Endometrial microvascular endothelial cells (primary cell): Measurements from ENCODE around the gene WNT2. TPM values are rescaled to one million over a fixed set of nuclear protein-coding genes. Genes with fewer than 3 reads are reported as not detected.

Experiments
- in situ Hi-C: cut with HindIII; loops from 2 replicates; pipeline ENCODE4 v1.10.0; 2017; ENCODE audit warnings: low sequenced_read_pairs, low pct_unique_long_range_greater_than_20kb; ENCODE audit errors: inconsistent ontology term
- total RNA-seq: library from RNA; depleted of rRNA; stranded (reverse); fragments of >200 nt; gene quantifications from one replicate; pipeline ENCODE4 v1.2.3, GENCODE V29; 2015; ENCODE audit errors: inconsistent ontology term

The WNT2 gene
- total RNA-seq, 1 donor from 2014 or later = not detected

DNA sequence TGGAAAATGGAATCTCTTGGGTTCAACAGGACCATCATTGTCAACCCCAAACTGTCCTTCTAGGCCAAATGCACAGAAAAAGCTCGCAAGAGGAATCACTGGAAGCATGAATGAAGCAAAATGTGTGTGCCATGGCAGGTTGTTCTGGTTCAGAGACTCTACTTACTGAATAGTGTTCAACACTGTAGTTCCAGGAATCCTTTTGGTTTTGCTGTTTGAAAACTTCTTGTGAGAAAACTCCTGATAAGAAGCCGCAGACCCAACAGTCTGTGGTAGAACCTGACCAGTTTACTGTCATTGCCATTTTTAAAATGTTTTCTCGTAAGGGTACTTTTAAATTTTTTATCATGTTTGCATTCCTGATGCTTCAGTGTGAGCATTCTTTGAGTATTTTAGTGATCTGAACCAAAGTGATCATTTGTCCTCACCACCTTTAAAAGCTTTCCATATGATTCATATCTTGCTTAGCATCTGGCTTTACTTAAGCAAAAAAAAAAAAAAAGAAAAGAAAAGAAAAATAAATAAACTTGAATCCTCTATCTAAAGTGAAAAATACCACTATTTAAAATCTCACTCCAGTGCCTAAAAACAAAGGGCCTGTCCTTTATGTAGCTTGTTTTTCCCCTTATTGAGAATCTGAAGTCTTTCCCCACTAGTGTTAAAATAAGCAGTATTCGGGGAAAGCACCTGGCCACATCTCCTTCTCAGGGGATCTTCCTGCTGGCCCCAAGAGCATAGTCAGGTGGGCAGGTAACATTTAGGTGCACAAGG is 92.4 kb downstream of the WNT2 start:
- in situ Hi-C loops = no loop called here

DNA sequence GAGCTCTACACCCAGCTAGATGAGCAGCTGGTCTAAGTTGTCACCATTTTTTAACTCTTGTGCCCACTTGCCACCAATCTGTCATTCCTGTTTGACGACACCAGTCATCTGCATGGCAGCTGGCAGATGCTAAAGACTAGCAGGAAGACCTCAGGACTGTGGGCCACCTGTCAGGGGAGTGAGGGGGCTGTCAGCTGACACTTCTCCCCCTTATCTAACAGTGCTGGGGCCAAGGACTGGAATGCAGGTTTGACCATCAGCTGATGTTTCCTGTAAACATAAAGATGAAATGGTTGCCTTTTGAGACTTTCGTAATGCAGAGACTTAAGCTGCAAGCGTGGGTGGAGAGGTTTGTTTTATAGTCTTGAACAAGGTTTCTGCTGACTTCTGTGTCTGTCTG is 93.5 kb downstream of the WNT2 start:
- in situ Hi-C loops = no loop called here

- in situ Hi-C loops = no loop called here
These were observed 95.8 kb downstream of the WNT2 start for GRCh38 chr7:117227091-117227490.

DNA sequence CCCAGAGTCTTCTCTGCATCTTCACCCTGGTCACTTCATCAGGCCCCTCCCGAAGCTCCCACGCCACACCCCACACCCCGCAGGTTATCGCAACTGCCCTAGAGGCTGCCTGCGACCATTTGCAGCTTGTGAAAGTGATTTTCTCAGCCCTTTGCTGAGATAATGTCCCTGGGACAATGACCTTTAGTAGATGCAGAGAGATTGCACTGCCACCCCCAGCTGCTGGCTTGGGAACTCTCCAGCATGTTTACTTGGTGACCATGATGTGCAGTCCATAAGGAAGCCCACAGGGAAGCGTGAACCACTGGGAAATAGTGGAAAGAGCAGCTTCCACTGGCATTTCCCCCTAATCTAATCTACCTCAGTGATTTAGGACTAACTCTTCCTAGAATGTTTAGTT is 97.3 kb downstream of the WNT2 start:
- in situ Hi-C loops = no loop called here

Other genes with a start within 250 kb of the WNT2 start
- gene ASZ1, start 104.4 kb upstream of the WNT2 start, total RNA-seq = not detected
- gene CFTR, start 157.0 kb upstream of the WNT2 start, total RNA-seq = not detected